GM18505 (cell line): ENCODE results near the gene C1QC.

Experiments used
- ATAC-seq: cut with Tn5 transposase; IDR thresholded peaks from one replicate; pipeline ENCODE4 v1.9.1; 2021; ENCODE audit not compliant: unreplicated experiment
- POLR2A ChIP-seq: IDR thresholded peaks from 4 replicates; pipeline ENCODE4 v1.6.1; 2011; ENCODE audit warnings: borderline replicate concordance; ENCODE audit not compliant: insufficient read depth, insufficient read length; ENCODE audit errors: extremely low read depth

The C1QC gene

DNA sequence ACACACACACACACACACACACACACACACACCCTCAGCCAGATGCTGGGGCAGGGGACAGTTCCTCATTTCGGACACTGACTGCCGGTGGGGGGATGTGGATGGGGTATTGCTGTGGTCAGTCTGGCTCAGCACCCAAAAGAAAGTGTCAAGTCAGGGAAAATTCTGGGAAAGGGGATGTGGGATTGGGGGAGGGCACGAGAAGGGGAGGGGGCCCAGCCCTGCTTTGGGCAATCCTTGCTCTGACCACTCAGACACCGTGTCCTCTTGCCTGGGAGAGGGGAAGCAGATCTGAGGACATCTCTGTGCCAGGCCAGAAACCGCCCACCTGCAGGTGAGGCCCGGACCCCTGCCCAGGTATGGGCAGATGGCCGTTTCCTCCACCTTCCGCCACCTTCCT lies at the start of gene C1QC:
Gene C1QC, plus strand, starts transcription at position 253 of the 400 bp plus-strand sequence. CDS start 391 bp downstream, outside the sequence.
- ATAC-seq: no peak
- TF ChIP-seq POLR2A: no peak

GRCh38 chr1:22594396-22594795 lies 49.0 kb upstream of the C1QC start:
- no peak for TF ChIP-seq POLR2A
- no peak for ATAC-seq

DNA sequence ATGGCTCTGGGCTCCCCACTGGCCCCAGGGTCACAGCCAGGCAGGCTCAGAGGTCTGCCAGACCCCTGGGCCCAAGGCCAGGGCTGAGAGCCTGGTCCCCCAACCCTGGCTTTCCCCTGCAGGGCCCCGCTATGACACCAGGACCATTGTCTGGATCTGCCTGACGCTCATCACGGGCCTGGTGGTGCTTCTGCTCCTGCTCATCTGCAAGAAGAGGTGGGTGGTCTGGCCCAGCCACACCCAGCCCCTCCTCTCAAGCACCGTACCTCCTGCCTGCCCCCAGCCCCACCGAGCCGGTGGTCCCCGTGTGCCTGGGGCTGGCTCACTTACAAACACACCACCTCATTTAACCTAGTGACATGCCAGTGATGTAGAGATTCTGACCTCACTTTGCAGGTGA lies 48.3 kb upstream of the C1QC start:
- TF ChIP-seq POLR2A: no peak

GRCh38 chr1:22597301-22597965 lies 46.0 kb upstream of the C1QC start:
- ATAC-seq: no peak
- no peak for TF ChIP-seq POLR2A

More for the DNA sequence above, 48.3 kb upstream of the C1QC start:
- ATAC-seq: no peak

DNA sequence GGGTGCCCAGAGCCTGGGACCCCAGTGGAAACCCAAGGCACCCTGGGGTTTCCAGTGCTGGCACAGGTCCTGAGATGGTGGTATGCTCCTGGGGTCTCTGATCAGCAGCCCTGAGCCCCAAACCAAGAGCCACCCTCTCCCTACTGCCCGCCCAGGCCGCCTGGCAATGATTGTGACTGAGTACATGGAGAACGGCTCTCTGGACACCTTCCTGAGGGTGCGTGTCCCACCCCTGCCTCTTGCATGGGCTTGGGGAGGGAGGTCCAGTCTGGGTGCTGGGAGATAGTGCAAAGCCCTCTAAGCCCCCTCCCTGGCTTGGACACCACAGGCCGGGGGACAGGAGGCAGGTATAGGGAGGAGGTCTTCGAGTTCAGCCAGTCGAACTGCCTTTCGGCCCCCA lies 45.4 kb upstream of the C1QC start:
- no peak for TF ChIP-seq POLR2A

GRCh38 chr1:22598736-22599135 lies 44.7 kb upstream of the C1QC start:
- TF ChIP-seq POLR2A: no peak

More for the DNA sequence above, 45.4 kb upstream of the C1QC start:
- no peak for ATAC-seq

DNA sequence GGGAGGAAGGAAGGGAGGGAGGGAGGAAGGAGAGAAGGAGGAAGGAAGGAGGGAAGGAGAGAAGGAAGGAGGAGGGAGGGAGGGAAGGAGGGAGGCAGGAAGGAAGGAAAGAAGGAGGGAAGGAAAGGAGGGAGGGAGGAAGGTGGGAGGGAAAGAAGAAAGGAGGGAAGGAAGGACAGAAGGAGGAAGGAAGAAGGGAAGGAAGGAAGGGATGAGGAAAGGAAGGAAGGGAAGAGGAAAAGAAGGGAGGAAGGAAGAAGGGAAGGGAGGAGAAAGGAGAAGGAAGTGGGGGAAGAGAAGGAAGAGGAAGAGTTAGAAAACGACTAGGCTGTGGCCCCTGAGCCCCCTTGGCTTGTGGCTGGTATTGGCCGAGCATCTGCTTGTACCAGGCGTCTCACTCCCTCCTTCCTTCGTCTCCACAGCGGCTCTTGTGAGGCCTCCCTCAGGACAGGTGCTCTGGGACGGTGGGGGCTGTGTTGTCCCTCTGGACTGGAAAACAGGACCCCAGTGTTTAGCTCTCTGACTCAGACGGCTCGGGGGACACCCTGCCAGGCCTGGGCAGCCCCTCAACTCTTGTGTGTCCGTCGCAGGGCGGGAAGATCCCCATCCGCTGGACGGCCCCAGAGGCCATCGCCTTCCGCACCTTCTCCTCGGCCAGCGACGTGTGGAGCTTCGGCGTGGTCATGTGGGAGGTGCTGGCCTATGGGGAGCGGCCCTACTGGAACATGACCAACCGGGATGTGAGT lies 43.2 kb upstream of the C1QC start:
- no peak for TF ChIP-seq POLR2A
- ATAC-seq: no peak

More at GRCh38 chr1:22598736-22599135, 44.7 kb upstream of the C1QC start:
- ATAC-seq: no peak

- no peak for TF ChIP-seq POLR2A
- no peak for ATAC-seq
Observed at GRCh38 chr1:22600817-22601605, 42.4 kb upstream of the C1QC start.

GRCh38 chr1:22601610-22602009 lies 41.8 kb upstream of the C1QC start:
- no peak for TF ChIP-seq POLR2A
- no peak for ATAC-seq

- no peak for ATAC-seq
- TF ChIP-seq POLR2A: no peak
Observed at GRCh38 chr1:22602060-22602740, 41.2 kb upstream of the C1QC start.

DNA sequence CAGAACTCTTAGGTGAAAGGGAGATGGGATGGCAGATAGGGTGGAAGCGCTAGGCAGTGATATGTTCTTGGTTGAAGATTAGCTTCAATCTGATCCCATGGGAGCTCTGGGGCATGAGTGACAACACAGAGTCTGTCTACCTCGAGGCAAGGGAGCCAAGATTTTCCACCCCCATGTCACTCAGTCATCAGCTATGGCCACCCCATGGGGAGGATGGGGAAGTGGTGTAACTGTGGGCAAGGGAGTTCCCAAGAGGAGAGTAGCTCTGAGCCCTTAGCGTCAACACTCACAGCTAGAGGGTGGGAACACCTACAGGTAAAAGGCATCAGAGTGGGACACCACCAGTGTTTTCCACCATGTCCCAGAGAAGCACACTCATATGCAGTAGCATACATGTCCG lies 37.3 kb upstream of the C1QC start:
- no peak for ATAC-seq
- TF ChIP-seq POLR2A: no peak

DNA sequence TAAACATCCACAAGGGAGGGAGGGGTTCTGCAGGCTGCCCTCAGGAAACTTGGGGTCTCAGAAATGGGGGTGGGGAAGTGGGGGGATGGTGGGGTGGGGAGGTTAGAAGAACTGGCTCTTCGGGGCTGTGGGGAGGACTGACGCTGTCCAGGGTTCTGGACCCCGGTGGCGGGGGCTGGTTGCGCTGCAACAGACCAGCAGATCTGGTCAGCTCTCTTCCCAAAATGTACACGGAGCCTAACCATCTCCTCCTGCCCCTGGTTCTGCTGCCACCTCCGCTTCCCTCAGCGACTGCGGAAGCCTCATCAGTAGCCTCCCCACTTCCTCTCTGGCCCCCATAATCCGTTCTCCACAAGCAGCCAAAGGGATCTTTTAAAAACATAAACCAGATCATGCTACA lies 36.3 kb upstream of the C1QC start:
- TF ChIP-seq POLR2A: no peak
- no peak for ATAC-seq

DNA sequence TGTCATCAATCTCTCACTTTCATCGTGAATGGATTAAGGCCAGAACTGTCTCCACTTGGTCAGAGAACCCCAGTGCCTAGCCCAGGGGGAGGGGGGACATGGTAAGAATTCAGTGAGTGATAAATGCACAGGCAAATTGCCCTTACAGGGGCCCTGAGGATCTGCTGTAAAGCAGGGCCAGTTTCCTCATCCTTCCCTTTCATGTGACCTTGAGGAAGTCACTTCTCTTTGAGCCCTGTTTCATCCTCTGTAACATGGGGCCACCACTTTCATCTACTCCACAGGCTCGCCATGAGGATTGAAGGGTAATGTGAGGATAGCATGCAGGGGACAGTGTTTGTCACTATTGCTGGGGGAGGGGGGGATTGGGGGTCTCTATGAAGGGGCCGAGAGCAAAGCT lies 35.1 kb upstream of the C1QC start:
- ATAC-seq: no peak
- TF ChIP-seq POLR2A: no peak
